AG04450 (cell line): ENCODE data around the gene GSG1L. TPM values are rescaled to one million over a fixed set of nuclear protein-coding genes. Genes with fewer than 3 reads are reported as not detected.

Source experiments
- CTCF ChIA-PET: fragments of 300-600, 350-600 bp; formaldehyde crosslinking; extraction: SDS; loops from one replicate; lab custom pipeline; 2022; ENCODE audit warnings: antibody characterized with exemption, inconsistent platforms; lab: Charles Lee
- POLR2A ChIA-PET: fragments of 350-600 bp; formaldehyde crosslinking; extraction: SDS; loops from one replicate; lab custom pipeline; 2021; ENCODE audit warnings: antibody characterized with exemption, inconsistent platforms; lab: Yijun Ruan, JAX
- DNase-seq: peaks from one replicate; pipeline ENCODE4 v3.0.0-alpha.2; 2011; ENCODE audit warnings: low read depth, low spot score
- H3K27ac ChIP-seq: one replicate; pipeline ENCODE4 v1.5.1; 2012; ENCODE audit warnings: low read depth, low read length, control low read depth
- H3K27me3 ChIP-seq: one replicate; pipeline ENCODE4 v1.6.0; 2012; ENCODE audit warnings: low read length; ENCODE audit not compliant: control insufficient read depth, insufficient read depth
- H3K4me3 ChIP-seq: 2 replicates; pipeline ENCODE4 v1.5.1; 2011; ENCODE audit warnings: mild to moderate bottlenecking, low read depth, low read length, control low read depth
- H3K9me3 ChIP-seq: 2 replicates; pipeline ENCODE4 v1.5.1; 2012; ENCODE audit warnings: low read length; ENCODE audit not compliant: control insufficient read depth, insufficient read depth
- polyA plus RNA-seq: library from polyadenylated mRNA; depleted of rRNA; stranded (reverse); fragments of >200 nt; gene quantifications from 2 replicates; pipeline ENCODE4 v1.2.3, GENCODE V29; 2011
- TF ChIP-seq, protein P1 (sequence below): IDR thresholded peaks from 2 replicates; pipeline ENCODE4 v1.5.1; 2011; ENCODE audit warnings: low read depth, low read length, control low read depth, inconsistent platforms

GSG1L gene
- polyA plus RNA-seq, 1 experiment: not detected

DNA sequence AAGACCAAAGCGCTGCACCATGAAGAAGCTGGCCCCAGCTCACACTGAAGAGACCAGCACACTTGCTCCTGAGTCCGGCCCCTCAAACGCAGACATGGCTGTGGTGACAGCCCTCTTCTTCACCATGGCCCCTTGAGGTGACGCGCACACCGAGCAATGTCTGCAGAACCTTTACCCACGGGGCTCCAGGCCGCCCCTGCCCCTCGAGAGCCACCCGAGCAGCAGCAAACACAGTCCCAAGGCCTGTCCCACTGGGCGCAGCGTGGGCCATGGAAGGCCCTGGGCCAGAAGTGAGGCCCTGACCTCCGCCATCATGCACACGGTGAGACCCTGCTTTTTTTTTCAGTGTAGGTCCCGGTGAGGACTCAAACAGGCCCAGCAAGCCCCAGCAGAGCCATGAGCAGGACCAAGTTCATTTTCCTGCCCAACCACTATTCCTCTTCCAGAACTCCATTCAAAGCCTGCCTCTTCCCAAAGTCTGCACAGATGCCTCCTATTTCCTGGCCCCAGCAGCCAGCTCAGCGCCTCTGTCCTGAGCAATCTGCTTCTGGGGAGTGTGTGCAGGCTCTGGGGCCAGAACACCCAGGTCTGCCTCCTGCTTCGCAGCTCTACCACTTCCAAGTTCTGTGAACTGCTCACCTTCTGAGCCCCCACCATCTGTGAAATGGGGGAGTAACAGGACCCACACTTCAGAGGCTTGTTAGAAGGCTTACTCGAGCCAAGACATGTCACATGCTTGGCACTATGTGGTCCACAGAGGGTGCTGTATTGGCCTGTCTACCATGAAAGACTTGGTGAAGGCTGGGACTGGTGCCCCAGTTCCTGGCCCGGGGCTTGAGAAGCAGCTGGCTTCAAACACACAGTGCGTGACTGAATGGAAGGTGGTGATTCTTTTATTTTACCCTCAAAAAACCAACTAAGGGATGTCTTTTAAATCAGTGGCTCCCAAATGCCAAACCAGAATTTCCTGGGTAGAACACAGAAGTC is 35.7 kb upstream of the GSG1L start:
- no peak overlapping the region for H3K27ac ChIP-seq
- TF ChIP-seq, protein P1, sequence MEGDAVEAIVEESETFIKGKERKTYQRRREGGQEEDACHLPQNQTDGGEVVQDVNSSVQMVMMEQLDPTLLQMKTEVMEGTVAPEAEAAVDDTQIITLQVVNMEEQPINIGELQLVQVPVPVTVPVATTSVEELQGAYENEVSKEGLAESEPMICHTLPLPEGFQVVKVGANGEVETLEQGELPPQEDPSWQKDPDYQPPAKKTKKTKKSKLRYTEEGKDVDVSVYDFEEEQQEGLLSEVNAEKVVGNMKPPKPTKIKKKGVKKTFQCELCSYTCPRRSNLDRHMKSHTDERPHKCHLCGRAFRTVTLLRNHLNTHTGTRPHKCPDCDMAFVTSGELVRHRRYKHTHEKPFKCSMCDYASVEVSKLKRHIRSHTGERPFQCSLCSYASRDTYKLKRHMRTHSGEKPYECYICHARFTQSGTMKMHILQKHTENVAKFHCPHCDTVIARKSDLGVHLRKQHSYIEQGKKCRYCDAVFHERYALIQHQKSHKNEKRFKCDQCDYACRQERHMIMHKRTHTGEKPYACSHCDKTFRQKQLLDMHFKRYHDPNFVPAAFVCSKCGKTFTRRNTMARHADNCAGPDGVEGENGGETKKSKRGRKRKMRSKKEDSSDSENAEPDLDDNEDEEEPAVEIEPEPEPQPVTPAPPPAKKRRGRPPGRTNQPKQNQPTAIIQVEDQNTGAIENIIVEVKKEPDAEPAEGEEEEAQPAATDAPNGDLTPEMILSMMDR: no peak
- H3K27me3 ChIP-seq: no peaks in the 10 kb centered on the region
- H3K4me3 ChIP-seq: no peak overlapping the region
- H3K9me3 ChIP-seq: no peaks in the 10 kb centered on the region
- DNase-seq: no peak
- ChIA-PET POLR2A (no interaction called here), CTCF (no interaction called here)

DNA sequence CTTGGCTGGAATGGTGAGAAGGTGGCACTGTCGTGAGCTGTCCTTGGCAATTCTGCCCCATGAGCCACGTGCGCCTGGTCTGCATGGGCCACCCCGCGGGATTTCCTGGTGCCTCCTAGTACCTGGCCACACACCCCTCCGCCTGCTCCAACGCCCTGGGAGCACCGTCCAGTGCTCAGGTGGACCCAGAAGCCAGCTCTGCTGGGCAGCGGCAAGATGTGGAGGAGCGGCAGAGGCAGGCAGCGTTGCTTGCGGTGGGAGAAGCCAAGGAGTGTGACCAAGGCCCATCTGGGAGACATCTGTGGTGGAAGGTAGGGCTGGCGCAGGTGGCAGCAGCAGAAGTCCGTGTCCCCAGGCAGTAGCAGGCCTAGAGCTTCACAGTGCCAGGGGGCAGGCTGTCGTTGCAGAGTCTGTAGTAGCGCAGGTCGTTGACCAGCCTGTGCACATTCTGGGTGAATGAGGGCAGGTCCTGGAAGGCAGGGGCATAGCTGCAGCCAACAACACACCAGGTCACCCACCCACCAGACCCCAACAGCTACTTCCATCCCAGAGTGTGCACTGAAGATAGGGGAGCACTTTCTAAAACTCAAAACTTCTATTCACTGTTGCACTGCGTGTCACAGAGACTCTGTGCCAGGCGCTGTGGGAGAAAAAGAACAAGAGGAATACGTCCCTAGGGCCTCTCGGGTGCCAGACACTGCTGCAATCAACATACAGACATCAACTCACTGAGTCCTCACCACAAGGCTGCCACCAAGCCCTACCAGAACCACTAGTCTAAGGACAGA is 34.9 kb upstream of the GSG1L start:
- Histone ChIP-seq H3K27ac (no peak overlapping the region), H3K9me3 (no peaks in the 10 kb centered on the region), H3K27me3 (no peaks in the 10 kb centered on the region), H3K4me3 (no peak overlapping the region)
- ChIA-PET CTCF (no interaction called here), POLR2A (no interaction called here)
- DNase-seq: no peak
- TF ChIP-seq, protein P1: no peak

DNA sequence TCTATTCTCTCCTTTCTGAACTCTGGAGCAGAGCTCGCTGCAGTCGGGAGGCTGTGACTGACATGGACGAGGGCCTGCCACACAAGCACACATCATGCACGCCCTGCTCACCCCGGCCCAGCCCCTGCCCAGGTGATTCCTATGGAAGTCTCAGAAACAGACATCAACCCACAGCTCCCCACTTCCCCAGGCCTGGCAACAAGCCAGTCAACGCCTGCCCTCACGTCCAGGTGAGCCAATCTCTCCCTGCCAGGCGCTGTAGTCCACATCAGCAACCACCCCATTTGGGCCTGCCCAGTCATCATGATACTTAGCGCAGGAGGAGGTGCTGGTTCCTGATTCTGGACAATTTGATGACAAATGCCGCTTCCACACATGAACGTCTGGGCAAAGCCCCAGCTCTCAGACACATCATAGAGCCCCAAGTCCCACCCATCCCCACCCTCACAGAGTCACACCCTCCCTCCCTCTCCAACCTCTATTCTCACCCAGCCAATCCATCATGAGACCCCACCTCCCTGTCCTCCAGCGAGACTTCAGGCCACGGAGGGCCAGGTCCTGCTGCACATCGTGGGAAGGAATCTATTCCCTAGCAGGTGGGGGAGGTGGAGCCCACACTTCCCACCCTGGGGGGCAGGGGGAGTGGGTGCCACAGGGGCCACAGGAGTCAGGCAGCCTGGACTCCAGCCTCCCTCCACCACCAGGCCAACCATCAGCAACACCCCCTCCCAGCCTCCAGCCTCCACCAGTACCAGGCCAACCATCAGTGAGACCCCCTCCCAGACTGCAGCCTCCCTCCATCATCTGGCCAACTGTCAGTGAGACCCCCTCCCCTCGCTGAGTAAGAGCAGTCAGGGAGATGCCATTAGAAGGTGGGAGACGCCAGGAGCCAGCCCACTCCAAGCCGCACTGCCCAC is 33.7 kb upstream of the GSG1L start:
- no peaks in the 10 kb centered on the region for H3K9me3 ChIP-seq
- TF ChIP-seq, protein P1: no peak
- no peak for DNase-seq
- ChIA-PET CTCF (no interaction called here), POLR2A (no interaction called here)
- H3K27ac ChIP-seq: no peak overlapping the region
- no peak overlapping the region for H3K4me3 ChIP-seq
- H3K27me3 ChIP-seq: no peaks in the 10 kb centered on the region

DNA sequence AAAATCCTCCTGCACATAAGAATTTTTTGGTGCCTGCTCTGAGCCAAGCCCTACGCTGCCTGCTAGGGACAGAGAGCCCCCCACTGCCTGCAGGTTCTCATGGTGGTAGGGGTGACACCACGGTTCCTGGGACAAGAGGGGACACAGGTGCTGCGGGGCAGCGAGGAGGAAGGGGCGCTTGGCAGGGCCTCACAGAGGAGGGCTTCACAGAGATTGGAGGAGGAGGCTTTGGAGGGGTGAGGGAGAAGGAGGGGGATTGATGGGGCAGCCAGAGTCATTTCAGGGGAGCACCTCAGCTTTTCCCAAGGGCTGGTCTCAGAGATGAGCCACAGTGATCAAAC is 29.8 kb upstream of the GSG1L start:
- no peak for DNase-seq
- POLR2A ChIA-PET: no interaction called here
- CTCF ChIA-PET: interaction anchor here (1.2 to 1.6 kb wide), 3 partner anchors 23 to 314 kb away, joined by 3 to 8 read pairs (median 3); no protein-coding TSS in a partner anchor
- TF ChIP-seq, protein P1: no peak
- H3K4me3 ChIP-seq: no peak overlapping the region
- peaks cover 3% of the 10 kb centered on the region; the same call in 1 of the 2 replicates for H3K9me3 ChIP-seq
- H3K27me3 ChIP-seq: no peaks in the 10 kb centered on the region
- no peak overlapping the region for H3K27ac ChIP-seq
